DND-41 (cell line): ENCODE measurements around the gene ATP5PO.

ENCODE experiments used
- ATAC-seq: fragments of 200-7000 bp; cut with Tn5 transposase; 3 replicates; pipeline ENCODE4 v1.9.1; 2021; ENCODE audit warnings: low read depth; ENCODE audit not compliant: insufficient read depth
- DNase-seq: peaks from one replicate; pipeline ENCODE4 v3.0.0-alpha.2; 2020
- H2AFZ ChIP-seq: 2 replicates; pipeline ENCODE4 v1.6.0; 2012; ENCODE audit warnings: low read depth, low read length
- H3K27ac ChIP-seq: 2 replicates; pipeline ENCODE4 v1.5.1; 2012; ENCODE audit warnings: low read length, inconsistent platforms
- H3K27me3 ChIP-seq: fragments of 200-600 bp; sonication (generic); 2 replicates; pipeline ENCODE4 v1.6.0; 2012; ENCODE audit warnings: low read length, mild to moderate bottlenecking, inconsistent platforms; ENCODE audit not compliant: insufficient read depth, poor library complexity
- H3K36me3 ChIP-seq: 2 replicates; pipeline ENCODE4 v1.5.1; 2012; ENCODE audit warnings: low read length, inconsistent platforms; ENCODE audit not compliant: insufficient read depth
- H3K4me1 ChIP-seq: 2 replicates; pipeline ENCODE4 v1.5.1; 2012; ENCODE audit warnings: mild to moderate bottlenecking, low read length; ENCODE audit not compliant: insufficient read depth
- H3K4me2 ChIP-seq: 2 replicates; pipeline ENCODE4 v1.6.0; 2012; ENCODE audit warnings: mild to moderate bottlenecking, moderate library complexity, low read length, inconsistent platforms; ENCODE audit not compliant: insufficient read depth
- H3K4me3 ChIP-seq, 2 experiments: fragments of 200-600 bp in 1 of 2; shearing (Covaris generic) in 1 of 2; 2 replicates each; pipeline ENCODE4 v1.5.1; 2012 to 2016; ENCODE audit warnings: inconsistent platforms in 2 of 2, low read length in 2 of 2, mild to moderate bottlenecking in 2 of 2, low read depth in 1 of 2, moderate library complexity in 1 of 2
- H3K79me2 ChIP-seq: 2 replicates; pipeline ENCODE4 v1.6.0; 2012; ENCODE audit warnings: low read length, inconsistent platforms; ENCODE audit not compliant: insufficient read depth
- H3K9ac ChIP-seq: 2 replicates; pipeline ENCODE4 v1.6.0; 2012; ENCODE audit warnings: low read depth, mild to moderate bottlenecking, inconsistent platforms, low read length, moderate library complexity
- H3K9me3 ChIP-seq: 2 replicates; pipeline ENCODE4 v1.5.1; 2012; ENCODE audit warnings: low read length, moderate library complexity, mild to moderate bottlenecking, inconsistent platforms; ENCODE audit not compliant: insufficient read depth, severe bottlenecking
- H4K20me1 ChIP-seq: 2 replicates; pipeline ENCODE4 v1.6.0; 2012; ENCODE audit warnings: low read length; ENCODE audit not compliant: insufficient read depth
- CTCF ChIP-seq: IDR thresholded peaks from 2 replicates; pipeline ENCODE4 v1.5.1; 2012; ENCODE audit warnings: borderline replicate concordance, low read length, moderate library complexity, mild to moderate bottlenecking; ENCODE audit not compliant: poor library complexity, severe bottlenecking; ENCODE audit errors: extremely low read depth
- EZH2 ChIP-seq: IDR thresholded peaks from 3 replicates; pipeline ENCODE4 v1.6.1; 2012; ENCODE audit warnings: borderline replicate concordance, low read depth, mild to moderate bottlenecking, moderate library complexity, low read length, inconsistent platforms; ENCODE audit not compliant: severe bottlenecking

The ATP5PO gene

GRCh38 chr21:33857846-33858666 lies 57.5 kb downstream of the ATP5PO start:
- TF ChIP-seq EZH2 (no peak), CTCF (no peak)
- DNase-seq (no peak), ATAC-seq (no peak)
- Histone ChIP-seq H3K9me3 (no peaks in the 10 kb centered on the region), H2AFZ (no peak overlapping the region), H3K36me3 (no peaks in the 10 kb centered on the region), H3K27ac (no peak overlapping the region), H3K27me3 (no peaks in the 10 kb centered on the region), H3K9ac (no peak overlapping the region), H3K4me3 (no peak overlapping the region), H3K79me2 (no peaks in the 10 kb centered on the region), H3K4me2 (no peak overlapping the region), H4K20me1 (no peaks in the 10 kb centered on the region), H3K4me1 (no peaks in the 10 kb centered on the region)

GRCh38 chr21:33856893-33857527 lies 58.6 kb downstream of the ATP5PO start:
- Histone ChIP-seq H2AFZ (no peak overlapping the region), H3K4me2 (no peak overlapping the region), H3K79me2 (no peaks in the 10 kb centered on the region), H3K9ac (no peak overlapping the region), H3K9me3 (no peaks in the 10 kb centered on the region), H3K27me3 (no peaks in the 10 kb centered on the region), H3K4me3 (no peak overlapping the region), H4K20me1 (no peaks in the 10 kb centered on the region), H3K27ac (no peak overlapping the region), H3K4me1 (no peaks in the 10 kb centered on the region), H3K36me3 (no peaks in the 10 kb centered on the region)
- ATAC-seq (no peak), DNase-seq (no peak)
- TF ChIP-seq CTCF (no peak), EZH2 (no peak)

GRCh38 chr21:33855190-33855589 lies 60.4 kb downstream of the ATP5PO start:
- no peak overlapping the region for H2AFZ ChIP-seq
- H3K9ac ChIP-seq: no peak overlapping the region
- no peaks in the 10 kb centered on the region for H3K27me3 ChIP-seq
- H3K4me1 ChIP-seq: no peaks in the 10 kb centered on the region
- H3K79me2 ChIP-seq: no peaks in the 10 kb centered on the region
- DNase-seq (no peak), ATAC-seq (peak; percentile 37; the same call in 1 of the 3 replicates)
- H3K4me2 ChIP-seq: no peak overlapping the region
- no peak overlapping the region for H3K4me3 ChIP-seq
- TF ChIP-seq EZH2 (no peak), CTCF (peak; percentile 43)
- no peaks in the 10 kb centered on the region for H3K9me3 ChIP-seq
- H3K36me3 ChIP-seq: no peaks in the 10 kb centered on the region
- H4K20me1 ChIP-seq: no peaks in the 10 kb centered on the region
- H3K27ac ChIP-seq: no peak overlapping the region
